ENCODE results near the gene DZIP1L. TPM values are rescaled to one million over a fixed set of nuclear protein-coding genes. Genes with fewer than 3 reads are reported as not detected.

Gene DZIP1L
- total and polyA plus RNA-seq, 2 donors (not counting 3 experiments of a cell fraction or from before 2014, with no cell fraction given) = 3.0 to 17.9 TPM

DNA sequence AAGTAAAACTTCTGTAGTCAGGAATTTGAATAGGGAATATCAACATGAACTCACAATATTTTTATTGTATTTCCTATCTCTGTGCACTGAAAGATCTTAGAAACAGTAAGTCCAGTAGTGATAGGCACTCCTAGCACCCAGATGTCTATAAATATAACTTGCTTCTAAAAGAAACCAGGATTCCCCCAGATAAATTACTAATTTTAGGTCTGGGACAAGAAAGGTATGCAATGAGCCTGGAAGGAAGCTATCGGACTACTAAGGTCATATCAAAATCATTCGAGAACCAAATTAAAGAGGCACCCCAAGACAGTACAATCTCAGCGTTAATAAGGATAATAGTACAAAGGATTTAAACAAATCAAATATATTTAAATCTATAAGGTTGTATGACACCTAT lies 58.0 kb downstream of the DZIP1L start:
- intact Hi-C loops (cut with micrococcal nuclease) (no loop called here), dilution Hi-C loops (cut with MboI; ENCODE audit: extremely low pct_ligation_motif_present, low sequenced_read_pairs) (no loop called here)
- no peaks in the 10 kb centered on the region for H3K36me3 ChIP-seq (ENCODE audit: control insufficient read depth in 2 of 2, extremely low read depth in 1 of 2, insufficient read depth in 2 of 2, low read length in 2 of 2)
- POLR2A ChIA-PET = no interaction called here
- DNase-seq (ENCODE audit: low read depth, low spot score) = no peak
- no peak overlapping the region for H3K4me2 ChIP-seq (ENCODE audit: insufficient read depth, low read length)
- FAIRE-seq = no peak
- no peak overlapping the region for H3K27ac ChIP-seq (ENCODE audit: insufficient read depth, low read depth, low read length)
- H3K4me3 ChIP-seq (replicated peaks in 1 of 3; ENCODE audit: insufficient read depth in 1 of 3, low read depth in 1 of 3, low read length in 3 of 3) = no peak overlapping the region
- TF ChIP-seq EZH2 (IDR thresholded peaks at IDR 0.05; ENCODE audit: borderline replicate concordance, low read depth, low read length, severe bottlenecking) = no peak
- TF ChIP-seq MYC (IDR thresholded peaks at IDR 0.05; ENCODE audit: low read depth, low read length) = no peak
- TF ChIP-seq, protein P1, sequence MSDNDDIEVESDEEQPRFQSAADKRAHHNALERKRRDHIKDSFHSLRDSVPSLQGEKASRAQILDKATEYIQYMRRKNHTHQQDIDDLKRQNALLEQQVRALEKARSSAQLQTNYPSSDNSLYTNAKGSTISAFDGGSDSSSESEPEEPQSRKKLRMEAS (IDR thresholded peaks at IDR 0.05; ENCODE audit: insufficient read depth, insufficient read length) = no peak
- TF ChIP-seq, protein P2, sequence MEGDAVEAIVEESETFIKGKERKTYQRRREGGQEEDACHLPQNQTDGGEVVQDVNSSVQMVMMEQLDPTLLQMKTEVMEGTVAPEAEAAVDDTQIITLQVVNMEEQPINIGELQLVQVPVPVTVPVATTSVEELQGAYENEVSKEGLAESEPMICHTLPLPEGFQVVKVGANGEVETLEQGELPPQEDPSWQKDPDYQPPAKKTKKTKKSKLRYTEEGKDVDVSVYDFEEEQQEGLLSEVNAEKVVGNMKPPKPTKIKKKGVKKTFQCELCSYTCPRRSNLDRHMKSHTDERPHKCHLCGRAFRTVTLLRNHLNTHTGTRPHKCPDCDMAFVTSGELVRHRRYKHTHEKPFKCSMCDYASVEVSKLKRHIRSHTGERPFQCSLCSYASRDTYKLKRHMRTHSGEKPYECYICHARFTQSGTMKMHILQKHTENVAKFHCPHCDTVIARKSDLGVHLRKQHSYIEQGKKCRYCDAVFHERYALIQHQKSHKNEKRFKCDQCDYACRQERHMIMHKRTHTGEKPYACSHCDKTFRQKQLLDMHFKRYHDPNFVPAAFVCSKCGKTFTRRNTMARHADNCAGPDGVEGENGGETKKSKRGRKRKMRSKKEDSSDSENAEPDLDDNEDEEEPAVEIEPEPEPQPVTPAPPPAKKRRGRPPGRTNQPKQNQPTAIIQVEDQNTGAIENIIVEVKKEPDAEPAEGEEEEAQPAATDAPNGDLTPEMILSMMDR (IDR thresholded peaks at IDR 0.05; ENCODE audit: extremely low read depth in 1 of 2, insufficient read depth in 1 of 2, low read depth in 1 of 2, low read length in 2 of 2) = no peak
- TF ChIP-seq GATA2 (IDR thresholded peaks at IDR 0.05; ENCODE audit: insufficient read depth, insufficient read length, low read depth, low read length) = no peak
- no peak for TF ChIP-seq JUN (IDR thresholded peaks at IDR 0.05; ENCODE audit: borderline replicate concordance, insufficient read depth, insufficient read length, low read depth)
- no peak for TF ChIP-seq FOS (IDR thresholded peaks at IDR 0.05; ENCODE audit: borderline replicate concordance, insufficient read depth, low read length)
- TF ChIP-seq POLR2AphosphoS5 (IDR thresholded peaks at IDR 0.05; ENCODE audit: insufficient read depth, low read depth, low read length) = no peak
- no peak for TF ChIP-seq POLR2A (IDR thresholded peaks at IDR 0.05; ENCODE audit: low read depth, low read length)
- H3K27me3 ChIP-seq (ENCODE audit: control insufficient read depth in 2 of 2, insufficient read depth in 2 of 2, low read length in 2 of 2) = no peaks in the 10 kb centered on the region
- no TSS peak for BruUV-seq (replicated peaks)
- H3K4me1 ChIP-seq (ENCODE audit: control insufficient read depth, extremely low read depth, insufficient read depth, low read length) = no peaks in the 10 kb centered on the region
- CTCF ChIA-PET = interaction anchor here (1.1 kb wide), 1 partner anchor 62 kb away, joined by 3 read pairs; no protein-coding TSS in a partner anchor
- H3K9ac ChIP-seq (replicated peaks; ENCODE audit: extremely low read depth, insufficient read depth, low read length) = no peak overlapping the region
- H2AFZ ChIP-seq (ENCODE audit: low read depth, low read length) = no peak overlapping the region
- H3K79me2 ChIP-seq (ENCODE audit: control insufficient read depth, insufficient read depth, low read length) = no peaks in the 10 kb centered on the region
- H3K9me1 ChIP-seq (replicated peaks; ENCODE audit: control insufficient read depth, extremely low read depth, insufficient read depth, low read length) = no peaks in the 10 kb centered on the region
- no peaks in the 10 kb centered on the region for H3K9me3 ChIP-seq (replicated peaks; ENCODE audit: control insufficient read depth, insufficient read depth, low read length)
- H4K20me1 ChIP-seq (replicated peaks; ENCODE audit: control insufficient read depth, extremely low read depth, insufficient read depth, low read length) = no peaks in the 10 kb centered on the region

Measured in endothelial cell of umbilical vein (primary cell).